ENCODE measurements around the gene KLF2.
A peak's percentile ranks its signal among the peaks of the same experiment; 100 is the strongest.

KLF2 gene

GRCh38 chr19:16308081-16308480, 16.5 kb upstream of the KLF2 start:
- no peaks in the 10 kb centered on the region for H3K9me3 ChIP-seq (ENCODE audit: control insufficient read depth, insufficient read depth, low read depth, low read length)
- no peaks in the 10 kb centered on the region for H3K36me3 ChIP-seq (ENCODE audit: control insufficient read depth, insufficient read depth, low read length)
- no peak overlapping the region for H3K27ac ChIP-seq (ENCODE audit: low read depth, low read length)
- no peaks in the 10 kb centered on the region for H3K27me3 ChIP-seq (ENCODE audit: control insufficient read depth, insufficient read depth, low read length)
- peaks cover 7% of the 10 kb centered on the region; the same call in 1 of the 2 replicates for H3K4me1 ChIP-seq (ENCODE audit: control insufficient read depth, insufficient read depth, low read length)
- no peak overlapping the region for H3K4me3 ChIP-seq (ENCODE audit: low read depth, low read length)
- no peak overlapping the region for H3K9ac ChIP-seq (ENCODE audit: low read length)

DNA sequence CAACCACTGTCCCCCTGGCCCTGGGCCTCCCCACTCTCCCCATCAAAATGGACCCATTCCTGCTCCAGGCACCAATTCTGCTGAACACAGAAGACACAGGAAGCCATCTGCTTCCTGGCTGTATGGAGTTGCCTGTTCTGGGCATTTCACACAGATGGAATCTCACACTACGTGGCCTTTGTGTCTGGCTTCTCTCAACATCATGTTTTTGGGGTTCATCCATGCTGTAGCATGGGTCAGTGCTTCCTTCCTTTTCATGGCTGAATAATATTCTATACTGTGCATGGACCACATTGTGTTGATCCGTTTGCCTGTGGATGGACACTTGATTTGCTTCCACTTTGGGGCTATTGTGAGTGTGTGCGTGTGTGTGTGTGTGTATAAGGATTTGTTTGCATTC, 15.0 kb upstream of the KLF2 start:
- Histone ChIP-seq H3K36me3 (ENCODE audit: control insufficient read depth, insufficient read depth, low read length) (no peaks in the 10 kb centered on the region), H3K9ac (ENCODE audit: low read length) (no peak overlapping the region), H3K9me3 (ENCODE audit: control insufficient read depth, insufficient read depth, low read depth, low read length) (no peaks in the 10 kb centered on the region), H3K27ac (ENCODE audit: low read depth, low read length) (no peak overlapping the region), H3K4me3 (ENCODE audit: low read depth, low read length) (no peak overlapping the region), H3K27me3 (ENCODE audit: control insufficient read depth, insufficient read depth, low read length) (no peaks in the 10 kb centered on the region), H3K4me1 (ENCODE audit: control insufficient read depth, insufficient read depth, low read length) (peaks cover 7% of the 10 kb centered on the region; the same call in 1 of the 2 replicates)

DNA sequence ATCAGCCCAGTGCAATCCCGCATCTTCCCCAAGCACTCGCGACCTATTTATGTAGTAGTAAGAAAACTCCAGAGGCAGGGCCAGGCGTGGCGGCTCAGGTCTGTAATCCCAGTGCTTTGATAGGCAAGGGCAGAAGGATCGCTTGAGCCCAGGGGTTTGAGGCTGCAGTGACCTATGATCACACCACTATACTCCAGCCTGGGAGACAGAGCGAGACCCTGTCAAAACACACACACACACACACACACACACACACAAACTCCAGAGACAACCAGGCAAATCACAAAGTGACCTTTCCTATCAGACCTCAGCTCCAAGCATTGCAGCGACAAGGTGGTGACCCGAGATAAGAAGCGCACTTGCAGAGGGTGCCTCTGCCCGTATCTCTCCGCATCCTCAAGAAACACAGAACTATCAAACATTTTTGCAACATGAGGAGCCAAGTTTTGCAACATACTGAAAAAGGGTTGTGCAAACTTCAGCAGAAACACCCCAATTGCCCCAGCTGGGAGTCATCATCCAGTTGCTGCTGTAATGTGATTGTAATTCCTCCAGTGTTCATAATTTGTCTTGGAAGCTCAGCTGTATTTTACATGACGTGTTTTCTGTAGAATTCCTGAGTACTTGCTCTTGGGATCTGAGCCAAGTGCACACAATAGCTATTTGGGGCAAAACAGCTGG, 8.7 kb upstream of the KLF2 start:
- Histone ChIP-seq H3K27ac (ENCODE audit: low read depth, low read length) (no peak overlapping the region), H3K36me3 (ENCODE audit: control insufficient read depth, insufficient read depth, low read length) (no peaks in the 10 kb centered on the region), H3K4me3 (ENCODE audit: low read depth, low read length) (no peak overlapping the region), H3K4me1 (ENCODE audit: control insufficient read depth, insufficient read depth, low read length) (no peaks in the 10 kb centered on the region), H3K27me3 (ENCODE audit: control insufficient read depth, insufficient read depth, low read length) (no peaks in the 10 kb centered on the region), H3K9ac (ENCODE audit: low read length) (no peak overlapping the region), H3K9me3 (ENCODE audit: control insufficient read depth, insufficient read depth, low read depth, low read length) (peaks cover 5% of the 10 kb centered on the region; the same call in 1 of the 2 replicates)

- Histone ChIP-seq H3K27ac (ENCODE audit: low read depth, low read length) (no peak overlapping the region), H3K9ac (ENCODE audit: low read length) (no peak overlapping the region), H3K4me1 (ENCODE audit: control insufficient read depth, insufficient read depth, low read length) (no peaks in the 10 kb centered on the region), H3K27me3 (ENCODE audit: control insufficient read depth, insufficient read depth, low read length) (no peaks in the 10 kb centered on the region), H3K9me3 (ENCODE audit: control insufficient read depth, insufficient read depth, low read depth, low read length) (peaks cover 5% of the 10 kb centered on the region; the same call in 1 of the 2 replicates), H3K36me3 (ENCODE audit: control insufficient read depth, insufficient read depth, low read length) (no peaks in the 10 kb centered on the region), H3K4me3 (ENCODE audit: low read depth, low read length) (no peak overlapping the region)
These were observed 8.1 kb upstream of the KLF2 start for GRCh38 chr19:16316506-16316882.

DNA sequence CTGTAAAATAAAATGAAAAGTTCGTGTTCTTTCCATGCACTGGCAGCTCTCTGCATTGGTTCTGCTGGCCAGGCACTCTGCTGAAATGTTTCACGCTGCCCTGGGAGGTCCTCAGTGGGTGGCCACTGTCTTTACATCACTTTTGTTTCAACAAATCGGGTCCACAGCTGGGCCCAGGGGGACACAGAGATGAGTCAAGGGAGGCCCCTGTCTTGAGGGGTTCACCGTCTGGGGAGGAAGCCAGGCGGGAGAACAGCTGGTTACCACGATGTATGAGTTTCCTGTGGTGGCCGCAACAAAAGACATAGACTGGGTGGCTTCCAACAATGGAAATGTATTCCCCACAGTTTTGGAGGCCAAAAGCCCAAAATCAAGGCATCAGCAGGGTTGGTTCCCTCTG, 5.1 kb upstream of the KLF2 start:
- Histone ChIP-seq H3K4me3 (ENCODE audit: low read depth, low read length) (no peak overlapping the region), H3K9ac (ENCODE audit: low read length) (no peak overlapping the region), H3K4me1 (ENCODE audit: control insufficient read depth, insufficient read depth, low read length) (no peaks in the 10 kb centered on the region), H3K27me3 (ENCODE audit: control insufficient read depth, insufficient read depth, low read length) (peaks cover 23% of the 10 kb centered on the region), H3K36me3 (ENCODE audit: control insufficient read depth, insufficient read depth, low read length) (no peaks in the 10 kb centered on the region), H3K27ac (ENCODE audit: low read depth, low read length) (no peak overlapping the region), H3K9me3 (ENCODE audit: control insufficient read depth, insufficient read depth, low read depth, low read length) (peaks cover 5% of the 10 kb centered on the region; the same call in 1 of the 2 replicates)

DNA sequence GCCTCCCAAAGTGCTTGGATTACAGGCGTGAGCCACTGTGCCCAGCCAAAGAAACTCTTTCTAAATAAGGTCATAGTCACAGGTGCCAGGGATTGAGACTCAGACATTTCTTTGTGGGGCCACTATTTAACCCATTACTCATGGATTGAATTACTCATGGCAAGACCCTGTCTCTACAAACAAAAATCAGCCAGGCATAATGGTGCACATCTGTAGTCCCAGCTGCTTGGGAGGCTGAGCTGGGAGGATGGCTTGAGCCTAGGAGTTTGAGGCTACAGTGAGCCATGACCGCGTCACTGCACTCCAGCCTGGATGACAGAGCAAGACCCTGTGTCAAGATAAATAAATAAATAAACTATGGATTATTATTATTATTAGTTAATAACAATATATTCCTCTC, 3.6 kb upstream of the KLF2 start:
- Histone ChIP-seq H3K27ac (ENCODE audit: low read depth, low read length) (no peak overlapping the region), H3K9ac (ENCODE audit: low read length) (no peak overlapping the region), H3K9me3 (ENCODE audit: control insufficient read depth, insufficient read depth, low read depth, low read length) (peaks cover 5% of the 10 kb centered on the region; the same call in 1 of the 2 replicates), H3K36me3 (ENCODE audit: control insufficient read depth, insufficient read depth, low read length) (no peaks in the 10 kb centered on the region), H3K4me3 (ENCODE audit: low read depth, low read length) (no peak overlapping the region), H3K4me1 (ENCODE audit: control insufficient read depth, insufficient read depth, low read length) (no peaks in the 10 kb centered on the region), H3K27me3 (ENCODE audit: control insufficient read depth, insufficient read depth, low read length) (peaks cover 37% of the 10 kb centered on the region)

DNA sequence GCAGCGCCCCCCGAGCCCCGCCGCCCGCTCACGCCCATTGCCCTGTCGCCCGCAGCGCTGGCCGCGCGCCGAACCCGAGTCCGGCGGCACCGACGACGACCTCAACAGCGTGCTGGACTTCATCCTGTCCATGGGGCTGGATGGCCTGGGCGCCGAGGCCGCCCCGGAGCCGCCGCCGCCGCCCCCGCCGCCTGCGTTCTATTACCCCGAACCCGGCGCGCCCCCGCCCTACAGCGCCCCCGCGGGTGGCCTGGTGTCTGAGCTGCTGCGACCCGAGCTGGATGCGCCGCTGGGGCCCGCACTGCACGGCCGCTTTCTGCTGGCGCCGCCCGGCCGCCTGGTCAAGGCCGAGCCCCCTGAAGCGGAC, 518 bp downstream of the KLF2 start:
- Histone ChIP-seq H3K36me3 (ENCODE audit: control insufficient read depth, insufficient read depth, low read length) (no peaks in the 10 kb centered on the region), H3K4me1 (ENCODE audit: control insufficient read depth, insufficient read depth, low read length) (no peaks in the 10 kb centered on the region), H3K27ac (ENCODE audit: low read depth, low read length) (no peak overlapping the region), H3K9ac (ENCODE audit: low read length) (no peak overlapping the region), H3K4me3 (ENCODE audit: low read depth, low read length) (peak overlapping the region; percentile 61), H3K9me3 (ENCODE audit: control insufficient read depth, insufficient read depth, low read depth, low read length) (no peaks in the 10 kb centered on the region), H3K27me3 (ENCODE audit: control insufficient read depth, insufficient read depth, low read length) (peaks cover 78% of the 10 kb centered on the region)

DNA sequence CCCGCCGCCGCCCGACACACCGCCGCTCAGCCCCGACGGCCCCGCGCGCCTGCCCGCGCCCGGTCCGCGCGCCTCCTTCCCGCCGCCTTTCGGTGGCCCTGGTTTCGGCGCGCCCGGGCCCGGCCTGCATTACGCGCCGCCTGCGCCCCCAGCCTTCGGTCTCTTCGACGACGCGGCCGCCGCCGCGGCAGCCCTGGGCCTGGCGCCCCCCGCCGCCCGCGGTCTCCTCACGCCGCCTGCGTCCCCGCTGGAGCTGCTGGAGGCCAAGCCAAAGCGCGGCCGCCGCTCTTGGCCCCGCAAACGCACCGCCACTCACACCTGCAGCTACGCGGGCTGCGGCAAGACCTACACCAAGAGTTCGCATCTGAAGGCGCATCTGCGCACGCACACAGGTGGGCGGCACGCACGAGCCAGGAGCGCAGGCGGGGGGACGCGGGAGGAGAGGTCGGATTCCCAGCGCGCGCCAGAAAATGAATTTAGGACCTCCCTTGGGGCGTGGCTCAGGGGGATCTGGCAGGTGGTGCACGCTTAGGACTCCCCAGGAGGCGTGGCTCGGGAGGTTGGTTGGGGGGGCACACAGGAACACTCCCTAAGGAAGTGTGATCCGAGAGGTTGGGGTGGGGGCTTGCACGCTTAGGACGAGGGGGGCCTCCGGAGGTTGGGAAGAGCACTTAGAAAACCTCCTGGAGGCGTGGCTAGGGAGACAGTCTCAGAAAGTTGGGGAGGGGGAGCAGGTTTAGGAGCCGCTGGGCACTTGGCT, 1.2 kb downstream of the KLF2 start:
- peak overlapping the region; percentile 52 for H3K9ac ChIP-seq (ENCODE audit: low read length)

DNA sequence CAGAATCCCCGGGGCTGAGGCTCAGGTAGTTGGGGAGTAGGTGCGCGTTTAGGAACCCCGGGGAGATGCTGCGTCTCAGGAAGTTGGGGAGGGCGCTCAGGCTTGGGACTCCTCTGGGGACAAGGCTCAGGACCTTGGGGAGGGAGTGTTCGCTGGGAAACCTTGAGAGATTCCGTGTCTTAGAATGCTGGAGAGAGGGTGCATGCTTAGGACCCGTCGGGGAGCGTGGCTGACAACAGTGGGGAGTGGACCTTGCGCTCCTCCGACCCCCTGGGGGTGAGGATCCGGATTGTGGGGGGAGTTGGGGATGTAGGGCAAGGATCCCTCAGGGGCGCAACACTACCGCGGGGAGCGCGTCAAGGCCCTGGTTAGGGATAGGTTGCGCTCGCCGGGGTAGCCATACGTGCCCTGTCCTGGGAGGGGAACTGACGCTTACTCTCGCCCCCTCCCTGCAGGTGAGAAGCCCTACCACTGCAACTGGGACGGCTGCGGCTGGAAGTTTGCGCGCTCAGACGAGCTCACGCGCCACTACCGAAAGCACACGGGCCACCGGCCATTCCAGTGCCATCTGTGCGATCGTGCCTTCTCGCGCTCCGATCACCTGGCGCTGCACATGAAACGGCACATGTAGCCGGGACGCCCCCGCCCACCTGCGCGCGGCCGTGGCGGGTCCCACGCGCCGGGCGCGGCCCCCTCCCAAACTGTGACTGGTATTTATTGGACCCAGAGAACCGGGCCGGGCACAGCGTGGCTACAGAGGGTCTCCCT, 2.0 kb downstream of the KLF2 start:
- H3K27ac ChIP-seq (ENCODE audit: low read depth, low read length) = no peak overlapping the region
- H3K4me1 ChIP-seq (ENCODE audit: control insufficient read depth, insufficient read depth, low read length) = no peaks in the 10 kb centered on the region
- H3K9me3 ChIP-seq (ENCODE audit: control insufficient read depth, insufficient read depth, low read depth, low read length) = no peaks in the 10 kb centered on the region
- peaks cover 82% of the 10 kb centered on the region for H3K27me3 ChIP-seq (ENCODE audit: control insufficient read depth, insufficient read depth, low read length)
- H3K9ac ChIP-seq (ENCODE audit: low read length) = no peak overlapping the region
- no peaks in the 10 kb centered on the region for H3K36me3 ChIP-seq (ENCODE audit: control insufficient read depth, insufficient read depth, low read length)
- H3K4me3 ChIP-seq (ENCODE audit: low read depth, low read length) = peak overlapping the region; percentile 73

More for the DNA sequence above, 1.2 kb downstream of the KLF2 start:
- Histone ChIP-seq H3K27me3 (ENCODE audit: control insufficient read depth, insufficient read depth, low read length) (peaks cover 82% of the 10 kb centered on the region), H3K9me3 (ENCODE audit: control insufficient read depth, insufficient read depth, low read depth, low read length) (no peaks in the 10 kb centered on the region), H3K4me1 (ENCODE audit: control insufficient read depth, insufficient read depth, low read length) (no peaks in the 10 kb centered on the region), H3K4me3 (ENCODE audit: low read depth, low read length) (peak overlapping the region; percentile 73), H3K27ac (ENCODE audit: low read depth, low read length) (no peak overlapping the region), H3K36me3 (ENCODE audit: control insufficient read depth, insufficient read depth, low read length) (no peaks in the 10 kb centered on the region)

DNA sequence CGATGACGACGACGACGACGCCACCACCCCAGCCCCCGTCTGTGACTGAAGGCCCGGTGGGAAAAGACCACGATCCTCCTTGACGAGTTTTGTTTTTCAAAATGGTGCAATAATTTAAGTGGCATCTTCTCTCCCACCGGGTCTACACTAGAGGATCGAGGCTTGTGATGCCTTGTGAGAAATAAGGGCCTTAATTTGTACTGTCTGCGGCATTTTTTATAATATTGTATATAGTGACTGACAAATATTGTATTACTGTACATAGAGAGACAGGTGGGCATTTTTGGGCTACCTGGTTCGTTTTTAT, 2.5 kb downstream of the KLF2 start:
- Histone ChIP-seq H3K36me3 (ENCODE audit: control insufficient read depth, insufficient read depth, low read length) (no peaks in the 10 kb centered on the region), H3K9me3 (ENCODE audit: control insufficient read depth, insufficient read depth, low read depth, low read length) (no peaks in the 10 kb centered on the region), H3K27ac (ENCODE audit: low read depth, low read length) (no peak overlapping the region), H3K4me3 (ENCODE audit: low read depth, low read length) (peak overlapping the region; percentile 73), H3K9ac (ENCODE audit: low read length) (no peak overlapping the region), H3K4me1 (ENCODE audit: control insufficient read depth, insufficient read depth, low read length) (no peaks in the 10 kb centered on the region), H3K27me3 (ENCODE audit: control insufficient read depth, insufficient read depth, low read length) (peaks cover 80% of the 10 kb centered on the region)

- H3K4me1 ChIP-seq (ENCODE audit: control insufficient read depth, insufficient read depth, low read length) = no peaks in the 10 kb centered on the region
- no peak overlapping the region for H3K27ac ChIP-seq (ENCODE audit: low read depth, low read length)
- no peaks in the 10 kb centered on the region for H3K36me3 ChIP-seq (ENCODE audit: control insufficient read depth, insufficient read depth, low read length)
- peaks cover 80% of the 10 kb centered on the region for H3K27me3 ChIP-seq (ENCODE audit: control insufficient read depth, insufficient read depth, low read length)
- no peak overlapping the region for H3K9ac ChIP-seq (ENCODE audit: low read length)
- no peaks in the 10 kb centered on the region for H3K9me3 ChIP-seq (ENCODE audit: control insufficient read depth, insufficient read depth, low read depth, low read length)
- H3K4me3 ChIP-seq (ENCODE audit: low read depth, low read length) = no peak overlapping the region
These were observed 2.9 kb downstream of the KLF2 start for GRCh38 chr19:16327501-16327900.

Measured in HUES6 (cell line).